H9 (cell line): ENCODE results near the gene MCF2L2. TPM values are rescaled to one million over a fixed set of nuclear protein-coding genes. Genes with fewer than 3 reads are reported as not detected.
A peak's percentile ranks its signal among the peaks of the same experiment; 100 is the strongest.

Experiments used
- DNase-seq: peaks from one replicate; pipeline ENCODE4 v3.0.0-alpha.2; 2017
- H2AFZ ChIP-seq: one replicate; pipeline ENCODE4 v1.6.1; 2013; ENCODE audit warnings: mild to moderate bottlenecking, low read length, control low read depth, moderate library complexity
- H2AK5ac ChIP-seq: 2 replicates; pipeline ENCODE4 v1.6.1; 2013; ENCODE audit warnings: low read length, control low read depth, mixed read lengths; ENCODE audit not compliant: insufficient read length
- H2BK120ac ChIP-seq: one replicate; pipeline ENCODE4 v1.6.1; 2013; ENCODE audit warnings: low read depth, mild to moderate bottlenecking, low read length, control low read depth, inconsistent platforms; ENCODE audit not compliant: poor library complexity, severe bottlenecking
- H2BK12ac ChIP-seq: 2 replicates; pipeline ENCODE4 v1.6.1; 2013; ENCODE audit warnings: low read length, control low read depth, mixed read lengths, low read depth; ENCODE audit not compliant: insufficient read length
- H2BK15ac ChIP-seq: 2 replicates; pipeline ENCODE4 v1.6.1; 2013; ENCODE audit warnings: low read depth, low read length, control low read depth
- H2BK20ac ChIP-seq: one replicate; pipeline ENCODE4 v1.6.1; 2013; ENCODE audit warnings: low read depth, mild to moderate bottlenecking, low read length, control low read depth, inconsistent platforms; ENCODE audit not compliant: poor library complexity, severe bottlenecking
- H2BK5ac ChIP-seq: 2 replicates; pipeline ENCODE4 v1.6.1; 2013; ENCODE audit warnings: low read length, control low read depth, mixed read lengths; ENCODE audit not compliant: insufficient read length
- H3K14ac ChIP-seq: 2 replicates; pipeline ENCODE4 v1.6.1; 2013; ENCODE audit warnings: low read length, control low read depth; ENCODE audit not compliant: insufficient read depth
- H3K18ac ChIP-seq: 2 replicates; pipeline ENCODE4 v1.6.1; 2013; ENCODE audit warnings: low read depth, mild to moderate bottlenecking, mixed read lengths, low read length, control low read depth; ENCODE audit not compliant: insufficient read length
- H3K23ac ChIP-seq: 2 replicates; pipeline ENCODE4 v1.6.1; 2013; ENCODE audit warnings: low read length, control low read depth, mixed read lengths, low read depth; ENCODE audit not compliant: insufficient read length
- H3K23me2 ChIP-seq: 2 replicates; pipeline ENCODE4 v1.6.1; 2013; ENCODE audit warnings: low read depth, mild to moderate bottlenecking, mixed read lengths, low read length, control low read depth; ENCODE audit not compliant: insufficient read length, poor library complexity, severe bottlenecking
- H3K27ac ChIP-seq: 2 replicates; pipeline ENCODE4 v1.5.1; 2013; ENCODE audit warnings: low read length, control low read depth, mixed read lengths, low read depth; ENCODE audit not compliant: insufficient read length
- H3K27me3 ChIP-seq: 2 replicates; pipeline ENCODE4 v1.6.1; 2013; ENCODE audit warnings: low read length, control low read depth, inconsistent platforms; ENCODE audit not compliant: insufficient read depth
- H3K4ac ChIP-seq: 2 replicates; pipeline ENCODE4 v1.6.1; 2013; ENCODE audit warnings: low read depth, mild to moderate bottlenecking, control low read depth, inconsistent platforms, low read length, moderate library complexity
- H3K4me1 ChIP-seq: 2 replicates; pipeline ENCODE4 v1.6.1; 2013; ENCODE audit warnings: low read length, control low read depth, inconsistent platforms; ENCODE audit not compliant: insufficient read depth
- H3K4me2 ChIP-seq: 2 replicates; pipeline ENCODE4 v1.6.1; 2013; ENCODE audit warnings: low read length, control low read depth, mixed read lengths; ENCODE audit not compliant: insufficient read length, insufficient read depth
- H3K56ac ChIP-seq: 2 replicates; pipeline ENCODE4 v1.6.1; 2013; ENCODE audit warnings: low read depth, mild to moderate bottlenecking, mixed read lengths, low read length, control low read depth; ENCODE audit not compliant: insufficient read length
- H3K79me1 ChIP-seq: 2 replicates; pipeline ENCODE4 v1.6.1; 2013; ENCODE audit warnings: low read depth, mild to moderate bottlenecking, moderate library complexity, low read length, control low read depth, inconsistent platforms; ENCODE audit not compliant: insufficient read depth, poor library complexity, severe bottlenecking
- H3K79me2 ChIP-seq: 2 replicates; pipeline ENCODE4 v1.6.1; 2013; ENCODE audit warnings: low read length, control low read depth, inconsistent platforms; ENCODE audit not compliant: insufficient read depth
- H3K9ac ChIP-seq: 2 replicates; pipeline ENCODE4 v1.6.1; 2013; ENCODE audit warnings: low read length, control low read depth, mixed read lengths; ENCODE audit not compliant: insufficient read length; ENCODE audit errors: extremely low read depth
- H3K9me3 ChIP-seq: one replicate; pipeline ENCODE4 v1.6.1; 2013; ENCODE audit warnings: low read depth, low read length, inconsistent platforms; ENCODE audit not compliant: control insufficient read depth
- H3T11ph ChIP-seq: one replicate; pipeline ENCODE4 v1.6.1; 2013; ENCODE audit warnings: mild to moderate bottlenecking, low read length, control low read depth, inconsistent platforms
- H4K20me1 ChIP-seq: one replicate; pipeline ENCODE4 v1.6.1; 2013; ENCODE audit not compliant: control insufficient read depth, insufficient read length, insufficient read depth
- H4K5ac ChIP-seq: 2 replicates; pipeline ENCODE4 v1.6.1; 2013; ENCODE audit warnings: low read depth, mild to moderate bottlenecking, mixed read lengths, low read length, control low read depth; ENCODE audit not compliant: insufficient read length
- H4K8ac ChIP-seq: replicated peaks from 2 replicates; pipeline ENCODE4 v1.6.1; 2013; ENCODE audit warnings: low read length, control low read depth, mixed read lengths, low read depth; ENCODE audit not compliant: insufficient read length
- H4K91ac ChIP-seq: 2 replicates; pipeline ENCODE4 v1.6.1; 2013; ENCODE audit warnings: low read depth, mild to moderate bottlenecking, moderate library complexity, mixed read lengths, low read length, control low read depth; ENCODE audit not compliant: insufficient read length
- H3K27ac Mint-ChIP-seq, 3 experiments: 2 replicates in 2 of 3; 3 replicates in 1 of 3; pipeline ENCODE4 v1.8.0; 2020 to 2021; ENCODE audit warnings: mixed read lengths in 3 of 3, mild to moderate bottlenecking in 1 of 3, moderate library complexity in 1 of 3
- H3K27me3 Mint-ChIP-seq: 2 replicates; pipeline ENCODE4 v1.8.0; 2021; ENCODE audit warnings: low read depth, mild to moderate bottlenecking, moderate library complexity, mixed read lengths
- H3K36me3 Mint-ChIP-seq, 3 experiments: 2 replicates in 2 of 3; 3 replicates in 1 of 3; pipeline ENCODE4 v1.8.0; 2020 to 2021; ENCODE audit warnings: low read depth in 3 of 3, mixed read lengths in 3 of 3; ENCODE audit not compliant: insufficient read depth in 1 of 3
- H3K4me1 Mint-ChIP-seq, 2 experiments: 2 replicates each; pipeline ENCODE4 v1.8.0; 2020; ENCODE audit warnings: mixed read lengths in 2 of 2
- H3K4me3 Mint-ChIP-seq, 2 experiments: 2 replicates in 1 of 2; 3 replicates in 1 of 2; pipeline ENCODE4 v1.8.0; 2020 to 2021; ENCODE audit warnings: mild to moderate bottlenecking in 2 of 2, mixed read lengths in 2 of 2, moderate library complexity in 1 of 2
- H3K9me3 Mint-ChIP-seq, 2 experiments: 2 replicates in 1 of 2; 3 replicates in 1 of 2; pipeline ENCODE4 v1.8.0; 2020; ENCODE audit warnings: mild to moderate bottlenecking in 2 of 2, mixed read lengths in 2 of 2, moderate library complexity in 1 of 2
- WGBS: extraction: QIAGEN DNeasy Blood & Tissue Kit; methylation state at CpG from one replicate; pipeline ENCODE4 v1.1.7; 2013; ENCODE audit warnings: missing lambda C conversion rate, low lambda C conversion rate, mixed read lengths; ENCODE audit not compliant: insufficient read length; ENCODE audit errors: extremely low coverage; 5-methylcytosine and 5-hydroxymethylcytosine counted together
- total RNA-seq: library from RNA; stranded (reverse); gene quantifications from 2 replicates; pipeline ENCODE4 v1.2.1, GENCODE V29; 2021
- TF ChIP-seq, protein P1 (sequence below): fragments of 200-600 bp; sonication (generic); conservative IDR thresholded peaks from 3 replicates; pipeline ENCODE4 v1.8.0; 2021; ENCODE audit warnings: antibody characterized with exemption, mild to moderate bottlenecking

The MCF2L2 gene
- total RNA-seq, 1 experiment from 2014 or later: 6.4 TPM

DNA sequence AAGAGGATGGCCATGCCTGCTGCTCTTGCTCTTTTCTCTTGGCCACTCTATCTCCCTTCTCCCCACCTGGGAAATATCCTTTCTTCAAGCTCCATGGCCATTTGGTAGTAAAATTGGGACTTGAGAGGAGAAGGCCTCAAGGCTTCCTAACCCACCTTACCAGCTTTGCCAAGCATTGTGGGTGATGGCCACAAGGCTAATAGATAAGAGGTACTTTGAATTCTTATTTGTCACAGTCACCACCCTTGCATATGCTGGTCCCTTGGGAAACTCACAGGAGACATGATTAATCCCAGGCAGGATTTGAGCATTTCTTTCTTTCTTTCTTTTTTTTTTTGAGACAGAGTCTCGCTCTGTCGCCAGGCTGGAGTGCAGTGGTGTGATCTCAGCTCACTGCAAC is 138.2 kb downstream of the MCF2L2 start:
- H2BK20ac ChIP-seq: no peak overlapping the region
- Mint-ChIP-seq H3K27me3 (no peaks in the 10 kb centered on the region), H3K4me1 (no peaks in the 10 kb centered on the region), H3K36me3 (peaks cover 0 to 14% (median 12%) of the 10 kb centered on the region in 3 experiments; a peak in 6 of 7 replicates), H3K9me3 (no peaks in the 10 kb centered on the region), H3K27ac (peak overlapping the region in 1 of 3 experiments; percentile 36; a peak in 1 of 7 replicates), H3K4me3 (no peak overlapping the region)
- H2BK120ac ChIP-seq: no peak overlapping the region
- H2AK5ac ChIP-seq: no peak overlapping the region
- no peak overlapping the region for H3T11ph ChIP-seq
- H3K56ac ChIP-seq: no peak overlapping the region
- no peak overlapping the region for H3K9ac ChIP-seq
- no peak overlapping the region for H3K4ac ChIP-seq
- H4K20me1 ChIP-seq: no peaks in the 10 kb centered on the region
- no CpG with 5 or more reads among the region's 2 CpGs for WGBS
- no peak for DNase-seq
- no peaks in the 10 kb centered on the region for H3K27me3 ChIP-seq
- H3K9me3 ChIP-seq: no peaks in the 10 kb centered on the region
- H4K5ac ChIP-seq: no peak overlapping the region
- H3K79me1 ChIP-seq: no peaks in the 10 kb centered on the region
- no peak overlapping the region for H3K18ac ChIP-seq
- no peaks in the 10 kb centered on the region for H3K79me2 ChIP-seq
- no peaks in the 10 kb centered on the region for H3K23me2 ChIP-seq
- no peak overlapping the region for H2BK15ac ChIP-seq
- H2AFZ ChIP-seq: no peak overlapping the region
- TF ChIP-seq, protein P1, sequence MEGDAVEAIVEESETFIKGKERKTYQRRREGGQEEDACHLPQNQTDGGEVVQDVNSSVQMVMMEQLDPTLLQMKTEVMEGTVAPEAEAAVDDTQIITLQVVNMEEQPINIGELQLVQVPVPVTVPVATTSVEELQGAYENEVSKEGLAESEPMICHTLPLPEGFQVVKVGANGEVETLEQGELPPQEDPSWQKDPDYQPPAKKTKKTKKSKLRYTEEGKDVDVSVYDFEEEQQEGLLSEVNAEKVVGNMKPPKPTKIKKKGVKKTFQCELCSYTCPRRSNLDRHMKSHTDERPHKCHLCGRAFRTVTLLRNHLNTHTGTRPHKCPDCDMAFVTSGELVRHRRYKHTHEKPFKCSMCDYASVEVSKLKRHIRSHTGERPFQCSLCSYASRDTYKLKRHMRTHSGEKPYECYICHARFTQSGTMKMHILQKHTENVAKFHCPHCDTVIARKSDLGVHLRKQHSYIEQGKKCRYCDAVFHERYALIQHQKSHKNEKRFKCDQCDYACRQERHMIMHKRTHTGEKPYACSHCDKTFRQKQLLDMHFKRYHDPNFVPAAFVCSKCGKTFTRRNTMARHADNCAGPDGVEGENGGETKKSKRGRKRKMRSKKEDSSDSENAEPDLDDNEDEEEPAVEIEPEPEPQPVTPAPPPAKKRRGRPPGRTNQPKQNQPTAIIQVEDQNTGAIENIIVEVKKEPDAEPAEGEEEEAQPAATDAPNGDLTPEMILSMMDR: no peak
- no peak overlapping the region for H4K8ac ChIP-seq
- H3K4me1 ChIP-seq: no peaks in the 10 kb centered on the region
- H3K27ac ChIP-seq: no peak overlapping the region
- H2BK5ac ChIP-seq: no peak overlapping the region
- H3K23ac ChIP-seq: no peak overlapping the region
- H2BK12ac ChIP-seq: no peak overlapping the region
- no peak overlapping the region for H3K14ac ChIP-seq
- H3K4me2 ChIP-seq: no peak overlapping the region
- H4K91ac ChIP-seq: no peak overlapping the region
